H9 (cell line): ENCODE measurements around the gene KRT32. TPM values are rescaled to one million over a fixed set of nuclear protein-coding genes. Genes with fewer than 3 reads are reported as not detected.

Source experiments
- DNase-seq: peaks from one replicate; pipeline ENCODE4 v3.0.0-alpha.2; 2017
- H2AFZ ChIP-seq: one replicate; pipeline ENCODE4 v1.6.1; 2013; ENCODE audit warnings: mild to moderate bottlenecking, low read length, control low read depth, moderate library complexity
- H2AK5ac ChIP-seq: 2 replicates; pipeline ENCODE4 v1.6.1; 2013; ENCODE audit warnings: low read length, control low read depth, mixed read lengths; ENCODE audit not compliant: insufficient read length
- H2BK120ac ChIP-seq: one replicate; pipeline ENCODE4 v1.6.1; 2013; ENCODE audit warnings: low read depth, mild to moderate bottlenecking, low read length, control low read depth, inconsistent platforms; ENCODE audit not compliant: poor library complexity, severe bottlenecking
- H2BK12ac ChIP-seq: 2 replicates; pipeline ENCODE4 v1.6.1; 2013; ENCODE audit warnings: low read length, control low read depth, mixed read lengths, low read depth; ENCODE audit not compliant: insufficient read length
- H2BK15ac ChIP-seq: 2 replicates; pipeline ENCODE4 v1.6.1; 2013; ENCODE audit warnings: low read depth, low read length, control low read depth
- H2BK20ac ChIP-seq: one replicate; pipeline ENCODE4 v1.6.1; 2013; ENCODE audit warnings: low read depth, mild to moderate bottlenecking, low read length, control low read depth, inconsistent platforms; ENCODE audit not compliant: poor library complexity, severe bottlenecking
- H2BK5ac ChIP-seq: 2 replicates; pipeline ENCODE4 v1.6.1; 2013; ENCODE audit warnings: low read length, control low read depth, mixed read lengths; ENCODE audit not compliant: insufficient read length
- H3K14ac ChIP-seq: 2 replicates; pipeline ENCODE4 v1.6.1; 2013; ENCODE audit warnings: low read length, control low read depth; ENCODE audit not compliant: insufficient read depth
- H3K18ac ChIP-seq: 2 replicates; pipeline ENCODE4 v1.6.1; 2013; ENCODE audit warnings: low read depth, mild to moderate bottlenecking, mixed read lengths, low read length, control low read depth; ENCODE audit not compliant: insufficient read length
- H3K23ac ChIP-seq: 2 replicates; pipeline ENCODE4 v1.6.1; 2013; ENCODE audit warnings: low read length, control low read depth, mixed read lengths, low read depth; ENCODE audit not compliant: insufficient read length
- H3K23me2 ChIP-seq: 2 replicates; pipeline ENCODE4 v1.6.1; 2013; ENCODE audit warnings: low read depth, mild to moderate bottlenecking, mixed read lengths, low read length, control low read depth; ENCODE audit not compliant: insufficient read length, poor library complexity, severe bottlenecking
- H3K27ac ChIP-seq: 2 replicates; pipeline ENCODE4 v1.5.1; 2013; ENCODE audit warnings: low read length, control low read depth, mixed read lengths, low read depth; ENCODE audit not compliant: insufficient read length
- H3K27me3 ChIP-seq: 2 replicates; pipeline ENCODE4 v1.6.1; 2013; ENCODE audit warnings: low read length, control low read depth, inconsistent platforms; ENCODE audit not compliant: insufficient read depth
- H3K4ac ChIP-seq: 2 replicates; pipeline ENCODE4 v1.6.1; 2013; ENCODE audit warnings: low read depth, mild to moderate bottlenecking, control low read depth, inconsistent platforms, low read length, moderate library complexity
- H3K4me1 ChIP-seq: 2 replicates; pipeline ENCODE4 v1.6.1; 2013; ENCODE audit warnings: low read length, control low read depth, inconsistent platforms; ENCODE audit not compliant: insufficient read depth
- H3K4me2 ChIP-seq: 2 replicates; pipeline ENCODE4 v1.6.1; 2013; ENCODE audit warnings: low read length, control low read depth, mixed read lengths; ENCODE audit not compliant: insufficient read length, insufficient read depth
- H3K56ac ChIP-seq: 2 replicates; pipeline ENCODE4 v1.6.1; 2013; ENCODE audit warnings: low read depth, mild to moderate bottlenecking, mixed read lengths, low read length, control low read depth; ENCODE audit not compliant: insufficient read length
- H3K79me1 ChIP-seq: 2 replicates; pipeline ENCODE4 v1.6.1; 2013; ENCODE audit warnings: low read depth, mild to moderate bottlenecking, moderate library complexity, low read length, control low read depth, inconsistent platforms; ENCODE audit not compliant: insufficient read depth, poor library complexity, severe bottlenecking
- H3K79me2 ChIP-seq: 2 replicates; pipeline ENCODE4 v1.6.1; 2013; ENCODE audit warnings: low read length, control low read depth, inconsistent platforms; ENCODE audit not compliant: insufficient read depth
- H3K9ac ChIP-seq: 2 replicates; pipeline ENCODE4 v1.6.1; 2013; ENCODE audit warnings: low read length, control low read depth, mixed read lengths; ENCODE audit not compliant: insufficient read length; ENCODE audit errors: extremely low read depth
- H3K9me3 ChIP-seq: one replicate; pipeline ENCODE4 v1.6.1; 2013; ENCODE audit warnings: low read depth, low read length, inconsistent platforms; ENCODE audit not compliant: control insufficient read depth
- H3T11ph ChIP-seq: one replicate; pipeline ENCODE4 v1.6.1; 2013; ENCODE audit warnings: mild to moderate bottlenecking, low read length, control low read depth, inconsistent platforms
- H4K20me1 ChIP-seq: one replicate; pipeline ENCODE4 v1.6.1; 2013; ENCODE audit not compliant: control insufficient read depth, insufficient read length, insufficient read depth
- H4K5ac ChIP-seq: 2 replicates; pipeline ENCODE4 v1.6.1; 2013; ENCODE audit warnings: low read depth, mild to moderate bottlenecking, mixed read lengths, low read length, control low read depth; ENCODE audit not compliant: insufficient read length
- H4K8ac ChIP-seq: replicated peaks from 2 replicates; pipeline ENCODE4 v1.6.1; 2013; ENCODE audit warnings: low read length, control low read depth, mixed read lengths, low read depth; ENCODE audit not compliant: insufficient read length
- H4K91ac ChIP-seq: 2 replicates; pipeline ENCODE4 v1.6.1; 2013; ENCODE audit warnings: low read depth, mild to moderate bottlenecking, moderate library complexity, mixed read lengths, low read length, control low read depth; ENCODE audit not compliant: insufficient read length
- H3K27ac Mint-ChIP-seq, 3 experiments: 2 replicates in 2 of 3; 3 replicates in 1 of 3; pipeline ENCODE4 v1.8.0; 2020 to 2021; ENCODE audit warnings: mixed read lengths in 3 of 3, mild to moderate bottlenecking in 1 of 3, moderate library complexity in 1 of 3
- H3K27me3 Mint-ChIP-seq: 2 replicates; pipeline ENCODE4 v1.8.0; 2021; ENCODE audit warnings: low read depth, mild to moderate bottlenecking, moderate library complexity, mixed read lengths
- H3K36me3 Mint-ChIP-seq, 3 experiments: 2 replicates in 2 of 3; 3 replicates in 1 of 3; pipeline ENCODE4 v1.8.0; 2020 to 2021; ENCODE audit warnings: low read depth in 3 of 3, mixed read lengths in 3 of 3; ENCODE audit not compliant: insufficient read depth in 1 of 3
- H3K4me1 Mint-ChIP-seq, 2 experiments: 2 replicates each; pipeline ENCODE4 v1.8.0; 2020; ENCODE audit warnings: mixed read lengths in 2 of 2
- H3K4me3 Mint-ChIP-seq, 2 experiments: 2 replicates in 1 of 2; 3 replicates in 1 of 2; pipeline ENCODE4 v1.8.0; 2020 to 2021; ENCODE audit warnings: mild to moderate bottlenecking in 2 of 2, mixed read lengths in 2 of 2, moderate library complexity in 1 of 2
- H3K9me3 Mint-ChIP-seq, 2 experiments: 2 replicates in 1 of 2; 3 replicates in 1 of 2; pipeline ENCODE4 v1.8.0; 2020; ENCODE audit warnings: mild to moderate bottlenecking in 2 of 2, mixed read lengths in 2 of 2, moderate library complexity in 1 of 2
- WGBS: extraction: QIAGEN DNeasy Blood & Tissue Kit; methylation state at CpG from one replicate; pipeline ENCODE4 v1.1.7; 2013; ENCODE audit warnings: missing lambda C conversion rate, low lambda C conversion rate, mixed read lengths; ENCODE audit not compliant: insufficient read length; ENCODE audit errors: extremely low coverage; 5-methylcytosine and 5-hydroxymethylcytosine counted together
- microRNA-seq: library from miRNA; unstranded; fragments of <30 nt; microRNA quantifications from one replicate; pipeline ENCODE4, GENCODE V29; 2020; ENCODE audit warnings: borderline microRNAs expressed
- total RNA-seq: library from RNA; stranded (reverse); gene quantifications from 2 replicates; pipeline ENCODE4 v1.2.1, GENCODE V29; 2021
- TF ChIP-seq, protein P1 (sequence below): fragments of 200-600 bp; sonication (generic); conservative IDR thresholded peaks from 3 replicates; pipeline ENCODE4 v1.8.0; 2021; ENCODE audit warnings: antibody characterized with exemption, mild to moderate bottlenecking

KRT32 gene
- total RNA-seq, 1 experiment from 2014 or later: not detected

- no peaks in the 10 kb centered on the region for H3K27me3 ChIP-seq
- TF ChIP-seq, protein P1, sequence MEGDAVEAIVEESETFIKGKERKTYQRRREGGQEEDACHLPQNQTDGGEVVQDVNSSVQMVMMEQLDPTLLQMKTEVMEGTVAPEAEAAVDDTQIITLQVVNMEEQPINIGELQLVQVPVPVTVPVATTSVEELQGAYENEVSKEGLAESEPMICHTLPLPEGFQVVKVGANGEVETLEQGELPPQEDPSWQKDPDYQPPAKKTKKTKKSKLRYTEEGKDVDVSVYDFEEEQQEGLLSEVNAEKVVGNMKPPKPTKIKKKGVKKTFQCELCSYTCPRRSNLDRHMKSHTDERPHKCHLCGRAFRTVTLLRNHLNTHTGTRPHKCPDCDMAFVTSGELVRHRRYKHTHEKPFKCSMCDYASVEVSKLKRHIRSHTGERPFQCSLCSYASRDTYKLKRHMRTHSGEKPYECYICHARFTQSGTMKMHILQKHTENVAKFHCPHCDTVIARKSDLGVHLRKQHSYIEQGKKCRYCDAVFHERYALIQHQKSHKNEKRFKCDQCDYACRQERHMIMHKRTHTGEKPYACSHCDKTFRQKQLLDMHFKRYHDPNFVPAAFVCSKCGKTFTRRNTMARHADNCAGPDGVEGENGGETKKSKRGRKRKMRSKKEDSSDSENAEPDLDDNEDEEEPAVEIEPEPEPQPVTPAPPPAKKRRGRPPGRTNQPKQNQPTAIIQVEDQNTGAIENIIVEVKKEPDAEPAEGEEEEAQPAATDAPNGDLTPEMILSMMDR: no peak
- Mint-ChIP-seq H3K36me3 (no peaks in the 10 kb centered on the region), H3K27me3 (peaks cover 1% of the 10 kb centered on the region; the same call in 1 of the 2 replicates), H3K9me3 (no peaks in the 10 kb centered on the region), H3K27ac (no peak overlapping the region), H3K4me3 (no peak overlapping the region), H3K4me1 (peaks cover 28 to 30% of the 10 kb centered on the region in 2 experiments)
- H4K5ac ChIP-seq: no peak overlapping the region
- H3K9ac ChIP-seq: no peak overlapping the region
- H3K79me2 ChIP-seq: no peaks in the 10 kb centered on the region
- H2BK120ac ChIP-seq: no peak overlapping the region
- H2AFZ ChIP-seq: no peak overlapping the region
- no peak overlapping the region for H2BK15ac ChIP-seq
- H3K23me2 ChIP-seq: no peaks in the 10 kb centered on the region
- no peak overlapping the region for H3K4me2 ChIP-seq
- no peak overlapping the region for H2AK5ac ChIP-seq
- no peaks in the 10 kb centered on the region for H4K20me1 ChIP-seq
- H2BK20ac ChIP-seq: no peak overlapping the region
- no peak overlapping the region for H3K18ac ChIP-seq
- no peak overlapping the region for H3K56ac ChIP-seq
- no peak overlapping the region for H4K8ac ChIP-seq
- no peak for DNase-seq
- H3K27ac ChIP-seq: no peak overlapping the region
- H3K79me1 ChIP-seq: no peaks in the 10 kb centered on the region
- no peaks in the 10 kb centered on the region for H3K9me3 ChIP-seq
- H3K4me1 ChIP-seq: peaks cover 4% of the 10 kb centered on the region
- no peak overlapping the region for H2BK12ac ChIP-seq
- no peak overlapping the region for H3K14ac ChIP-seq
- H2BK5ac ChIP-seq: no peak overlapping the region
- H3T11ph ChIP-seq: no peak overlapping the region
- WGBS: no CpG with 5 or more reads among the region's 20 CpGs
- no peak overlapping the region for H3K4ac ChIP-seq
- no peak overlapping the region for H4K91ac ChIP-seq
- H3K23ac ChIP-seq: no peak overlapping the region
Measured at GRCh38 chr17:41411072-41411840, 55.9 kb downstream of the KRT32 start.

Small RNA genes within 50 kb of the gene (microRNA-seq; reads per million reads assigned to microRNA genes)
- not detected for gene MIR6510

Other genes starting within 250 kb of the KRT32 start
- gene KRTAP9-2, start 240.7 kb downstream of the KRT32 start, total RNA-seq: not detected in 2 replicates
- gene KRTAP9-3, start 234.9 kb downstream of the KRT32 start, total RNA-seq: not detected in 2 replicates
- not detected in 2 replicates for gene KRTAP9-8, start 229.4 kb downstream of the KRT32 start, total RNA-seq
- not detected in 2 replicates for gene KRTAP9-4, start 217.7 kb downstream of the KRT32 start, total RNA-seq
- not detected in 2 replicates for gene KRTAP9-9, start 212.0 kb downstream of the KRT32 start, total RNA-seq
- gene KRTAP9-6, start 202.0 kb downstream of the KRT32 start, total RNA-seq: not detected in 2 replicates
- gene KRTAP9-7, start 191.7 kb downstream of the KRT32 start, total RNA-seq: not detected in 2 replicates
- not detected in 2 replicates for gene KRTAP29-1, start 164.5 kb downstream of the KRT32 start, total RNA-seq
- gene KRTAP16-1, start 158.1 kb downstream of the KRT32 start, total RNA-seq: not detected in 2 replicates
- not detected in 2 replicates for gene KRTAP17-1, start 151.7 kb downstream of the KRT32 start, total RNA-seq
- gene KRT33A, start 116.6 kb downstream of the KRT32 start, total RNA-seq: not detected in 2 replicates
- gene KRT33B, start 97.6 kb downstream of the KRT32 start, total RNA-seq: not detected in 2 replicates
- not detected in 2 replicates for gene KRT34, start 85.1 kb downstream of the KRT32 start, total RNA-seq
- not detected in 2 replicates for gene KRT31, start 69.8 kb downstream of the KRT32 start, total RNA-seq
- not detected in 2 replicates for gene KRT37, start 42.8 kb downstream of the KRT32 start, total RNA-seq
- gene KRT38, start 26.4 kb downstream of the KRT32 start, total RNA-seq: not detected in 2 replicates
- gene KRT35, start 13.8 kb upstream of the KRT32 start, total RNA-seq: not detected in 2 replicates
- not detected in 2 replicates for gene KRT36, start 22.5 kb upstream of the KRT32 start, total RNA-seq
- not detected in 2 replicates for gene KRT13, start 38.2 kb upstream of the KRT32 start, total RNA-seq
- gene KRT15, start 51.5 kb upstream of the KRT32 start, total RNA-seq: 0.35 and 0.87 TPM in 2 replicates
- gene KRT19, start 60.9 kb upstream of the KRT32 start, total RNA-seq: 134 and 143 TPM in 2 replicates
- gene KRT9, start 104.7 kb upstream of the KRT32 start, total RNA-seq: not detected in 2 replicates
- not detected in 2 replicates for gene KRT14, start 119.5 kb upstream of the KRT32 start, total RNA-seq
- gene KRT16, start 145.4 kb upstream of the KRT32 start, total RNA-seq: not detected in 2 replicates
- gene KRT17, start 157.2 kb upstream of the KRT32 start, total RNA-seq: 1.1 and 1.5 TPM in 2 replicates
- gene EIF1, start 221.5 kb upstream of the KRT32 start, total RNA-seq: 651 and 652 TPM in 2 replicates
- gene GAST, start 244.9 kb upstream of the KRT32 start, total RNA-seq: not detected in 2 replicates